HG03175 (cell line): ENCODE data around the gene ZMIZ1.

Source experiments
- ATAC-seq: cut with Tn5 transposase; IDR thresholded peaks from one replicate; pipeline ENCODE4 v1.9.1; 2021; ENCODE audit warnings: mild to moderate bottlenecking, moderate library complexity; ENCODE audit not compliant: unreplicated experiment

Gene ZMIZ1

DNA sequence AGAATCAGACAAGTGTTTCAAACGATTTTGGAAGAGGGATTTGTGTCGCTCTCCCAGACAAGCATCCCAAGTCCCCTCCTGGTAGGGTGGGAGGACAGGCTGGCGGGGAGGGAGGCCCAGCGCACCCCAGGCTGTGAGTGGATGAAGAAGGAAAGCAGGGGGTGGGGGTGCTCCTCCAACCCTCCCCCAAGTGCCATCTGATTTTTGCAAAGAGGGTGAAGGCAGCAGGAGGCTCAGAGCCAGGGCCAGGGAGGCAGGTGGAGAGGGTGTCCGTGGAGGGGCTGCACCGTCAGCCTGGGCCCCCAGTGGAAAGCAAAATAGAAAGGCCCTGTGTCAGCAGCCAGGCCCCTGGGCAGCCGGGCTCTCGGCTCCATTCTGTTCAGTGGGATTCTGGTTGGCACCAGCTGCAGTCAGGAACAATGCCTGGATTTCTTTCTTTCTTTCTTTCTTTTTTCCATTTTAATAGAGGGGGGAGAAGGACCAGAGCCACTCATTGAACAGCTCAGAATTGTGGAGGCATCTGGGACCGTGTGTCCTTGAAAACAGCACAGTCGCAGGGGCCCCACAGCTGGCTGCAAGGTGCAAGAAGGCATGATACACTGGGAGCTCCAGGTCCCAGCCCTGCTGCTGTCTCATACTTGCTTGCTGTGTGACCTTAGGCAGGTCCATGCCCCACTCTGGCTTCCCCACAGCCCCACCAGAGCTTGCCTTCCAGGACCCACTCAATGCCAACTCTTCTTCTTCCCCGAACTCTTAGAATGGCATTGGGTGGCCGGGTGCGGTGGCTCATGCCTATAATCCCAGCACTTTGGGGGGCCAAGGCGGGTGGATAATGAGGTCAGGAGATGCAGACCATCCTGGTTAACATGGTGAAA, 7.1 kb upstream of the ZMIZ1 start:
- ATAC-seq: no peak

DNA sequence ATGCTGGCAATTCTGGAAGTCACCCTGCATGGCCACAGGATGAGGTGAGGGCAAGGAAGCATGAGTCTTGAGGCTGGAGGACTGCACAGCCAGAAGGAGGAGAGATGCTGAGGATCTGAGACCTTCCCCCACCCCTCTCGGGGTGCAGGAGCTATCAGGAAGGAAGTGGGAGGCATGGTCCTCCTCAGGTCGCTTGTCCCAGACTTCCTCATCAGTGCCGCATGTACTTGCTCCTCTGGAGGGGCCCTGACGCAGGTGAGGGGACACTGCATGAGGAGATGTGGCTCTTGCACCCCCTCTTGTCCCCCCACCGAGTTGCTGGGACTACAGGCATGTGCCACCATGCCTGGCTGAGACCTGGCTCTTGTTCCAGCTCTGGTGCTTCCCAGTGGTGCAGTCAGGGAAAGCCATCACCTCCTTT, 5.7 kb upstream of the ZMIZ1 start:
- ATAC-seq: no peak

DNA sequence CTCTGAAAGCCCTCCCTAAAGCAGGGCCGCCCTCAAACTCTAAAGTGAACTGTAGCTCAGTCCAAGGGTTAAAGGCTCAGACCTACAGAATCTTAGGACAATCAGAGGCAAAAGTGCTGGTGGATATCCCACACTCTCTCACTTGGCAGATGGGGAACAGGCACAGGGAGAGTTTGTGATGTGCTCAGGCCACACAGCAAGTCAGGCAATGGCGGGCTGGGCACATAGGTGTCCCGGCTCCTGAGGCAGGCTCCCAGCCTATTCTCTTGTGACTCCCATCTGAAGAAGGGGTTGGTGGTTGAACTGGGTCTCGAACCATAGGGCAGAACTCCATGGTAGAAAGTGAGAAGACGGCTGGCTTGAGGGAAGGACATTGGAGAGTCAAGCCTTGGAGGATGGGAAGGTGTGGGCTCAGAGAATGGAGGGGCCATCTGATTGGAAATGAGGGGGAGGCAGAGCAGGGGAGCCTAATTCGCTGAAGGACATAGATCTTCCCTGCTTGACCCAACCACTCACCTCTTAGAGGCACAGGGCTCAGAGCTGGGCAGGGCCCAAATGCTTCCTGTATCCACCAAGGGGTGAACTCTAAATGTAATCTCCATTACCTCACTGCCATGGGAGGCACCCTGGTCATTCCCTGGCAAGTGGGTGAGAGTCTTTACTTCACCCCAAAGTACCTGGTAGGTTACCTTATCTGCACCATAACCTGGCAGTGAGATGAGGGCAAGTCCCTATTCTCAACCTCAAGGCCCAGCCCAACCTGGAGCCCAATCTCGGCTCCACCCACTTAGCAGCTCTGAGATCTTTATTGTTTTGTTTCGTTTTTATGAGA, 4.9 kb upstream of the ZMIZ1 start:
- no peak for ATAC-seq

- no peak for ATAC-seq
Measured at GRCh38 chr10:79065091-79065551, 3.6 kb upstream of the ZMIZ1 start.

DNA sequence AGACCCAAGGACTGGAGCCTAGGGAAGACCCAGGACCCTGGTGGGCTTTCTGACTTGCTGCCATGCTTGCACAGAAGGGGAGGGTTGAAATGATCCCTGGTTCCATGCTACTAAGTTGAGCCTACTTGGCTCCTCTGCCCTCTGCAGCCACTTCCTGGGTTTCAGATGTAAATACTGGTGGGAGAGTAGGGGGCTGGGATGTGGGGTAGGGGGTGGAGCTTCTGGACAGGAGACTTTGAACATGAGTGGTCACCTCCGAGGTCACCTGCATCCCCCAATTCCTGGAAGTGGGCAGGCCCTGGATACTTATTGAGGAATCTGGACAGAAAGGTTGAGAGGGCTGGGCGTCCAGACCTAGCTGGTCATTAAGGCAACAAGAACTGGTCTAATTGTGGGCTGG, 2.9 kb upstream of the ZMIZ1 start:
- no peak for ATAC-seq

GRCh38 chr10:79066411-79067240, 2.1 kb upstream of the ZMIZ1 start:
- no peak for ATAC-seq

- ATAC-seq: no peak
Measured at GRCh38 chr10:79067241-79068202, 1.2 kb upstream of the ZMIZ1 start.

DNA sequence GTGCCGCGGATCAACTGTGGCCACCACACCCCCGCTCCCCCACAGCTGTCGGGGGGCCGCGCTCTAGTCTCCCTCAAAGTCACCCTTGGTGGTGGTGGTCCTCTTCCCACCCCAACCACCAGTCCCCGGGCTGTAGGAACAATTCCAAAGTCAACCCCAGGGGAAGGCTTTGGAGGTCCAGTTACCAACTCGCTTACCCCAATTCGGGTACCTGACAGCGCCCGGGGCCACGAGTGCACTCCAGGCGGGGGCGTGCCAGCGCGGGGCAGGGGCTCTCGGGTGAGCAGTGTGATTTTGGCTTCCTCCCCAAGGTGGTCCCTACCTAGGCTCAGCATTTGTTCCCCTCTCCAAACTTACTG, 584 bp upstream of the ZMIZ1 start:
- no peak for ATAC-seq

- ATAC-seq: peak; percentile 15
Measured at GRCh38 chr10:79069325-79070080, 737 bp downstream of the ZMIZ1 start.

- no peak for ATAC-seq
Measured at GRCh38 chr10:79070081-79070605, 1.4 kb downstream of the ZMIZ1 start.

DNA sequence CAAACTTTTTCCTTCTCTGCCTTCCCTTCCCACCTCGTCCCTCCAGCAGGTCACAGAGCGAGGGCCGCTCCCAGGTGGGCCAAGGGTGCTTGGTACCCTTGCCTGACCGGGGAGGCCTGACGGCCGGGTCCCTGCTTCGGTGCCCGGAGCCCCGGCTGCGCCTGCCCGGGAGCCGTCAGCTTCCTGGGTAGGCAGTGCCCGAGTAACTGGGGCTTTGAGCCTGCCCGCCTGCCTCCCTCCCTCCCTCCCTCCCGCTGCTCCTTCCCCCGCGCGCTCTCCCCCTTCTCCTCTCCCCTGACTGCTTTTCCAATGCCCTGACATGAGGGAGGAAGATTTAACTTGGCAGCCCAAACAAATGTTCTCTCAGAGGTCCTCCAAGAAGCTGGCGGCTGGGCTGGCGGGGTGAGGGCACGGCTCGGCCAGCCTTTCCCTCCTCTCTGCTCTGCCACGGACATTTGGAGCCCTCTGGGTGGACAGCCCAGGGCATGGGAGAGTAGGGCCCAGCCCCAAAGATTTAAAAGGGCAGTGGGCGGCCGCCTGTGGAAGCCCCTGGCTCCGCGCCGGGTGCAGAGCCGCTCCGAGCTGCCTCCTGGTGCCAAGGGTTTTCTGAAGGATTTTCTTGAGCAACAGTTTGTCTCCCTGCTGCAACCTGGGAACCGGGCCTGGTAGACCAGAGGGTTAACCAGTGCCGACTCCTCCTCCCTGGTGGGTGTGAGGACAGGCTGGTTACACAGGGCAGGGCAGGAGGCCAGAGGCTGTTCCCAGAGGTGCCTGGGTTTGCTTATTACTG, 2.0 kb downstream of the ZMIZ1 start:
- no peak for ATAC-seq

- no peak for ATAC-seq
Measured at GRCh38 chr10:79071396-79071923, 2.7 kb downstream of the ZMIZ1 start.

DNA sequence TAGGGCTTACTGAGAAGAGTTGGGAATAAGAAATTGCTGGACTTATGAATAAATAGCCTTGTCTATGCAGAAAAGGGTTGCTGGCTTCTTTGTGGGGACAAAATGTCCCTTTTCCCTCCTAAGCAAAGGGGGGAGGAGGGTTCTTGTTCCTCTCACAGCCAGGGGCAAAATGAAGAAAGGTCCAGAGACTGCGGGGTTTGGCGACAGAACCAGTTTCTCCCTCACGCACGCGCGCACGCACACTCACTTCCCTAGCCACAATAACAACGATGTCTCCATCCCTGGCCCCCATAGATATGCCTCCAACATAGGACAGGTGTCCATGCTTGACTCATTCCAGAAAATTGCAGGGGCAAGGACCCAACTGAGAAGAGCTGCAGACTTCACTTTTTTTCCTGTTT, 3.3 kb downstream of the ZMIZ1 start:
- ATAC-seq: no peak

GRCh38 chr10:79072994-79073645, 4.4 kb downstream of the ZMIZ1 start:
- ATAC-seq: no peak

- no peak for ATAC-seq
Measured at GRCh38 chr10:79073784-79074432, 5.1 kb downstream of the ZMIZ1 start.

- no peak for ATAC-seq
Measured at GRCh38 chr10:79074732-79075131, 6.0 kb downstream of the ZMIZ1 start.

GRCh38 chr10:79075418-79075817, 6.7 kb downstream of the ZMIZ1 start:
- no peak for ATAC-seq
